Stimulated activated CD4-positive, alpha-beta T cell treated with anti-CD3 and anti-CD28 coated beads, Interleukin-15, amount 100 ng/mL, for 1 hour (primary cell): Measurements from ENCODE around the gene KIAA0319L.
A peak's percentile ranks its signal among the peaks of the same experiment; 100 is the strongest.

Experiments used
- DNase-seq, 2 donors: peaks; one replicate each; pipeline ENCODE4 v3.0.0-alpha.2; 2020; ENCODE audit warnings: low read depth in 1 of 2, low spot score in 1 of 2

Gene KIAA0319L

GRCh38 chr1:35564037-35564883 lies 7.1 kb upstream of the KIAA0319L start:
- DNase-seq: peak; percentile 51 to 60

- no peak for DNase-seq
Observed at GRCh38 chr1:35563166-35563565, 6.0 kb upstream of the KIAA0319L start.

- no peak for DNase-seq
Observed at GRCh38 chr1:35561972-35562680, 4.9 kb upstream of the KIAA0319L start.

GRCh38 chr1:35561297-35561971 lies 4.2 kb upstream of the KIAA0319L start:
- no peak for DNase-seq

- DNase-seq: no peak
Observed at GRCh38 chr1:35560256-35561225, 3.3 kb upstream of the KIAA0319L start.

GRCh38 chr1:35559317-35559944 lies 2.2 kb upstream of the KIAA0319L start:
- DNase-seq: no peak

GRCh38 chr1:35558374-35559316 lies 1.4 kb upstream of the KIAA0319L start:
- no peak for DNase-seq

GRCh38 chr1:35557611-35558373 lies 589 bp upstream of the KIAA0319L start, which contains the start of gene NCDN:
TSS of gene NCDN (plus strand) at chr1:35557799. CDS start at chr1:35558191, 392 bp downstream.
- DNase-seq: peak; percentile 88 to 91

GRCh38 chr1:35556484-35557117 lies 602 bp downstream of the KIAA0319L start:
- no peak for DNase-seq

GRCh38 chr1:35555601-35556477 lies 1.4 kb downstream of the KIAA0319L start:
- no peak for DNase-seq

- DNase-seq: no peak
Observed at GRCh38 chr1:35555212-35555584, 2.0 kb downstream of the KIAA0319L start.

- no peak for DNase-seq
Observed at GRCh38 chr1:35554266-35555211, 2.7 kb downstream of the KIAA0319L start.

- no peak for DNase-seq
Observed at GRCh38 chr1:35553851-35554250, 3.4 kb downstream of the KIAA0319L start.

GRCh38 chr1:35546614-35547013 lies 10.6 kb downstream of the KIAA0319L start:
- DNase-seq: no peak

- DNase-seq: no peak
Observed at GRCh38 chr1:35544976-35545375, 12.2 kb downstream of the KIAA0319L start.

- DNase-seq: no peak
Observed at GRCh38 chr1:35539824-35540261, 17.4 kb downstream of the KIAA0319L start.
